Measurements from ENCODE around the gene SPPL3.
A peak's percentile ranks its signal among the peaks of the same experiment; 100 is the strongest.

Gene SPPL3, protein sequence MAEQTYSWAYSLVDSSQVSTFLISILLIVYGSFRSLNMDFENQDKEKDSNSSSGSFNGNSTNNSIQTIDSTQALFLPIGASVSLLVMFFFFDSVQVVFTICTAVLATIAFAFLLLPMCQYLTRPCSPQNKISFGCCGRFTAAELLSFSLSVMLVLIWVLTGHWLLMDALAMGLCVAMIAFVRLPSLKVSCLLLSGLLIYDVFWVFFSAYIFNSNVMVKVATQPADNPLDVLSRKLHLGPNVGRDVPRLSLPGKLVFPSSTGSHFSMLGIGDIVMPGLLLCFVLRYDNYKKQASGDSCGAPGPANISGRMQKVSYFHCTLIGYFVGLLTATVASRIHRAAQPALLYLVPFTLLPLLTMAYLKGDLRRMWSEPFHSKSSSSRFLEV

DNA sequence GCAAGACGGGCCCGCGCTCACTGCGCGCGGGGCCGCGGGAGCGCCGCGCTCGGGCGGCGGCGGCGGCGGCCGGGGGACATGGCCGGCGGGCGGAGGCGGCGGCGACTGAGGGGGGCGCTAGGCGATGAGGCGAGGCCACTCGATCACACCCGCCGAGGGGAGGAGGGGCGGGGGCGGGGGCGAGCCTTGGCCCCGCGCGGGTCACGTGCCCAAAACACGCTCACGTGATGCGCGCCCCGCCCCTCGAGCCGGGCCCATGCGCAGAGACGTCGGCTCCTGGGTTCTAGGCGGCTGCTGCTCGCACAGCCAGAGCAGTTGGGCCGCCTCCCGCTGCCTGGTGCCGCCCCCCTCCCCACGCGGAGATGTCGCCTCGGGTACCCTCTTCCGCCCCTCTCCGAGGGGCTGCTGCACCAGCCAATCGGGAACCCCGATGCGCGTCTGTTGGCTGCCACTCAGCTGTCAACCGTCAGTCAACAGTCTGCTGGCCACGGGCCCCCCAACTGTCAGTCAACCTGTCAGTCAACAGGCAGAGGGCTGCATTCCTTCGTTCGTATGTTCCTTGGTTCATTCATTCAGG lies at the start of gene SPPL3:
Gene SPPL3 (minus strand): TSS at position 162 of the 577 bp plus-strand sequence. CDS start 491 bp downstream, outside the sequence.
- TF ChIP-seq CREB1 (IDR thresholded peaks at IDR 0.05; ENCODE audit: low read depth) (no peak), TAF1 (IDR thresholded peaks at IDR 0.05; ENCODE audit: low read depth) (peak; percentile 61; the same call in 1 of the 2 replicates), ZBTB7A (IDR thresholded peaks at IDR 0.05; ENCODE audit: low read depth) (no peak; the same call in none of the 2 replicates), CEBPB (IDR thresholded peaks at IDR 0.05) (no peak), TCF12 (IDR thresholded peaks at IDR 0.05; ENCODE audit: low read depth) (peak; percentile 51; the same call in 1 of the 2 replicates), RAD21 (IDR thresholded peaks at IDR 0.05; ENCODE audit: low read depth) (no peak), EP300 (IDR thresholded peaks at IDR 0.05; ENCODE audit: borderline replicate concordance) (no peak), NFIC (IDR thresholded peaks at IDR 0.05) (no peak), EGR1 (IDR thresholded peaks at IDR 0.05) (peak; percentile 74), TEAD4 (IDR thresholded peaks at IDR 0.05) (no peak), FOXM1 (IDR thresholded peaks at IDR 0.05; ENCODE audit: borderline replicate concordance, low read depth) (no peak), YY1 (IDR thresholded peaks at IDR 0.05; ENCODE audit: low read depth) (no peak)
- TF ChIP-seq, protein P1, sequence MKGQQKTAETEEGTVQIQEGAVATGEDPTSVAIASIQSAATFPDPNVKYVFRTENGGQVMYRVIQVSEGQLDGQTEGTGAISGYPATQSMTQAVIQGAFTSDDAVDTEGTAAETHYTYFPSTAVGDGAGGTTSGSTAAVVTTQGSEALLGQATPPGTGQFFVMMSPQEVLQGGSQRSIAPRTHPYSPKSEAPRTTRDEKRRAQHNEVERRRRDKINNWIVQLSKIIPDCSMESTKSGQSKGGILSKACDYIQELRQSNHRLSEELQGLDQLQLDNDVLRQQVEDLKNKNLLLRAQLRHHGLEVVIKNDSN (IDR thresholded peaks at IDR 0.05) = peak; percentile 99
- TF ChIP-seq, protein P2, sequence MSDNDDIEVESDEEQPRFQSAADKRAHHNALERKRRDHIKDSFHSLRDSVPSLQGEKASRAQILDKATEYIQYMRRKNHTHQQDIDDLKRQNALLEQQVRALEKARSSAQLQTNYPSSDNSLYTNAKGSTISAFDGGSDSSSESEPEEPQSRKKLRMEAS (IDR thresholded peaks at IDR 0.05) = peak; percentile 80
- TF ChIP-seq, protein P3, sequence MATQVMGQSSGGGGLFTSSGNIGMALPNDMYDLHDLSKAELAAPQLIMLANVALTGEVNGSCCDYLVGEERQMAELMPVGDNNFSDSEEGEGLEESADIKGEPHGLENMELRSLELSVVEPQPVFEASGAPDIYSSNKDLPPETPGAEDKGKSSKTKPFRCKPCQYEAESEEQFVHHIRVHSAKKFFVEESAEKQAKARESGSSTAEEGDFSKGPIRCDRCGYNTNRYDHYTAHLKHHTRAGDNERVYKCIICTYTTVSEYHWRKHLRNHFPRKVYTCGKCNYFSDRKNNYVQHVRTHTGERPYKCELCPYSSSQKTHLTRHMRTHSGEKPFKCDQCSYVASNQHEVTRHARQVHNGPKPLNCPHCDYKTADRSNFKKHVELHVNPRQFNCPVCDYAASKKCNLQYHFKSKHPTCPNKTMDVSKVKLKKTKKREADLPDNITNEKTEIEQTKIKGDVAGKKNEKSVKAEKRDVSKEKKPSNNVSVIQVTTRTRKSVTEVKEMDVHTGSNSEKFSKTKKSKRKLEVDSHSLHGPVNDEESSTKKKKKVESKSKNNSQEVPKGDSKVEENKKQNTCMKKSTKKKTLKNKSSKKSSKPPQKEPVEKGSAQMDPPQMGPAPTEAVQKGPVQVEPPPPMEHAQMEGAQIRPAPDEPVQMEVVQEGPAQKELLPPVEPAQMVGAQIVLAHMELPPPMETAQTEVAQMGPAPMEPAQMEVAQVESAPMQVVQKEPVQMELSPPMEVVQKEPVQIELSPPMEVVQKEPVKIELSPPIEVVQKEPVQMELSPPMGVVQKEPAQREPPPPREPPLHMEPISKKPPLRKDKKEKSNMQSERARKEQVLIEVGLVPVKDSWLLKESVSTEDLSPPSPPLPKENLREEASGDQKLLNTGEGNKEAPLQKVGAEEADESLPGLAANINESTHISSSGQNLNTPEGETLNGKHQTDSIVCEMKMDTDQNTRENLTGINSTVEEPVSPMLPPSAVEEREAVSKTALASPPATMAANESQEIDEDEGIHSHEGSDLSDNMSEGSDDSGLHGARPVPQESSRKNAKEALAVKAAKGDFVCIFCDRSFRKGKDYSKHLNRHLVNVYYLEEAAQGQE (IDR thresholded peaks at IDR 0.05; ENCODE audit: low read depth) = no peak

DNA sequence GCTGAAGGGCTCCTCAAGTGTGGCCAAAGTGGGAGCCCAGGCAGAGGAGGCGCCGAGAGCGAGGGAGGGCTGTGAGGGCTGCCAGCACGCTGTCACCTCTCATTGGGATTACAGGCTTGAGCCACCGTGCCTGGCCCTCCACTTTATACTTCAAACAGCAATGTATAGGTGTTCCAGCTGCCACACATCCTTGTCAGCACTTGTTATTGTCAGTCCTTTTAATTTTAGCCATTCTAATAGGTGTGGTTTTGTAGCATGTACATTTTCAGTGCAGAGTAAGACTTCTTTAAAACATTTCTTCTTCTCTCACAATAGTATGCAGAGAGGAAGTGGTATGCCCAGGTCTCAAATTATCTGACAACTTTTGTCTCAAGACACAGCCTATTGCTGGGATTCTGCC lies 46.6 kb upstream of the SPPL3 start:
- TF ChIP-seq FOXM1 (IDR thresholded peaks at IDR 0.05; ENCODE audit: borderline replicate concordance, low read depth) (no peak), EGR1 (IDR thresholded peaks at IDR 0.05) (no peak), TEAD4 (IDR thresholded peaks at IDR 0.05) (no peak), NFIC (IDR thresholded peaks at IDR 0.05) (no peak), YY1 (IDR thresholded peaks at IDR 0.05; ENCODE audit: low read depth) (no peak), CEBPB (IDR thresholded peaks at IDR 0.05) (no peak), CREB1 (IDR thresholded peaks at IDR 0.05; ENCODE audit: low read depth) (no peak), TCF12 (IDR thresholded peaks at IDR 0.05; ENCODE audit: low read depth) (no peak), RAD21 (IDR thresholded peaks at IDR 0.05; ENCODE audit: low read depth) (no peak), TAF1 (IDR thresholded peaks at IDR 0.05; ENCODE audit: low read depth) (no peak), EP300 (IDR thresholded peaks at IDR 0.05; ENCODE audit: borderline replicate concordance) (no peak), ZBTB7A (IDR thresholded peaks at IDR 0.05; ENCODE audit: low read depth) (no peak)
- TF ChIP-seq, protein P3 (IDR thresholded peaks at IDR 0.05; ENCODE audit: low read depth) = no peak
- TF ChIP-seq, protein P1 (IDR thresholded peaks at IDR 0.05) = no peak
- TF ChIP-seq, protein P2 (IDR thresholded peaks at IDR 0.05) = no peak

DNA sequence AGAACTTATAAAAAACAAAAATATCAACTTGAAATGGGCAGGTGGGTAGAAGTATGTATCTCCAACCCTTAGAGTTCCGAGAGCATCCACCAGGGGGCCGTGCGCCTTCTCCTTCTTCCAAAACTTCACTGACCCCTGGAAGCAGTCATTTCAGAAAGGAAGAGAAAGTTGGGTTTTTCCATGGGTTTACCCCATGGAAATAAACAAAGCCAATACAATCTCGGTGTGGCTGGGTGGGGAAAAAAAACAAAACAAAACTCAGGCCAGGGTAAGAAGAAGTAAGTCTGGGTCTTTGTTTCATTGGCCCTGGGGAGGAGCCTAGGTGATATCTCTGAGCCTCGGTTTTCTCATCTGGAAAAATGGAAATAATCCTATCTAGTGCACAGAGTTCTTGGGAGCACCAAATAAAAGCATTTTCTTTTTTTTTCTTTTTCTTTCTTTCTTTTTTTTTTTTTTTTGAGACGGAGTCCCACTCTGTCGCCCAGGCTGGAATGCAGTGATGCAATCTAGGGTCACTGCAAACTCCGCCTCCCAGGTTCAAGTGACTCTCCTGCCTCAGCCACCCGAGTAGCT lies 40.6 kb upstream of the SPPL3 start:
- TF ChIP-seq CEBPB (IDR thresholded peaks at IDR 0.05) (0 out of 2 replicates have a peak, but pooled peaks have one; percentile 32), RAD21 (IDR thresholded peaks at IDR 0.05; ENCODE audit: low read depth) (peak; percentile 64), TEAD4 (IDR thresholded peaks at IDR 0.05) (no peak)

DNA sequence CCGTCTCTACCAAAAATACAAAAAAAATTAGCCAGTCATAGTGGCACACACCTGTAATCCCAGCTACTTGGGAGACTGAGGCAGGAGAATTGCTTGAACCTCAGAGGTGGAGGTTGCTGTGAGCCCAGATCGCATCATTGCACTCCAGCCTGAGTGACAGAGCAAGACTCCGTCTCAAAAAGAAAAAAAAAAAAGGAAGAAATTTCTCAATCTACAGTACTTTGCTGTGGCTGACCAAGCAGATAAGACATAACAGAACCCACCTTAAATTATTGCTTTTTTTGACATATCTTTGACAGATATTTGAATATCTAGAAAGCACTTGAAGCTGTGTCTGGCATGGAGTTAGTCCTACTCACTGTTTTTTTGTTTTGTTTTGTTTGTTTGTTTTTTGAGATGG lies 39.3 kb upstream of the SPPL3 start:
- no peak for TF ChIP-seq YY1 (IDR thresholded peaks at IDR 0.05; ENCODE audit: low read depth)
- no peak for TF ChIP-seq CEBPB (IDR thresholded peaks at IDR 0.05)

DNA sequence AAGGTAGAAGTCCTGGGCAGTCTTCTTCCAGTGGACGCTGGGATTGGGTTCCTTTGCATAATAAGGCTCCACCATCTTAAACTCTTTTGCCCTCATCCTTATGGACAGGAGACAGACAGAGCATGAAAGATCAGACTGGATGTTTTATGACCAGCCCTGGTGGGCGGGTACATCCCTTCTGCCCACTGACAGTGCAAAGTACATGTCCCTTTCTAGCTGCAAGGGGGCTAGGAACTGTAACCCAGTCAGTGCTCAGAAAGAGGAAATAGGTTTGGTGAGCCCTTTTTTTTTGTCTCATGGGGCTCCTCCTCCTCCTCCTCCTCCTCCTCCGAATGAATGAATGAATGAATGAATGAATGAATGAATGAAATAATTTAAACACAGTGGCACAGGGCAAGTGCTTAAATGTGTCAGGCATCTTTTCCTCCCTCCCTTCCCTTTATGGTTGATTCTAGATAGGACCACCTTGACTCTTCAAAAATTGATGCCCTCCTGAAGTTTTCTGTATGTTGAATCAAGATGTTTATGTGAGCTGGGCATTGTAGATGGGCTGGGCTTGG lies 37.8 kb upstream of the SPPL3 start:
- TF ChIP-seq, protein P2 (IDR thresholded peaks at IDR 0.05) = no peak
- TF ChIP-seq TCF12 (IDR thresholded peaks at IDR 0.05; ENCODE audit: low read depth) (no peak), CEBPB (IDR thresholded peaks at IDR 0.05) (no peak), TEAD4 (IDR thresholded peaks at IDR 0.05) (no peak), NFIC (IDR thresholded peaks at IDR 0.05) (no peak), YY1 (IDR thresholded peaks at IDR 0.05; ENCODE audit: low read depth) (no peak), CREB1 (IDR thresholded peaks at IDR 0.05; ENCODE audit: low read depth) (no peak), EP300 (IDR thresholded peaks at IDR 0.05; ENCODE audit: borderline replicate concordance) (no peak), FOXM1 (IDR thresholded peaks at IDR 0.05; ENCODE audit: borderline replicate concordance, low read depth) (no peak), TAF1 (IDR thresholded peaks at IDR 0.05; ENCODE audit: low read depth) (no peak), RAD21 (IDR thresholded peaks at IDR 0.05; ENCODE audit: low read depth) (no peak), ZBTB7A (IDR thresholded peaks at IDR 0.05; ENCODE audit: low read depth) (no peak), EGR1 (IDR thresholded peaks at IDR 0.05) (no peak)
- TF ChIP-seq, protein P3 (IDR thresholded peaks at IDR 0.05; ENCODE audit: low read depth) = no peak
- TF ChIP-seq, protein P1 (IDR thresholded peaks at IDR 0.05) = no peak
